ENCODE measurements around the gene SLC16A7. TPM values are rescaled to one million over a fixed set of nuclear protein-coding genes. Genes with fewer than 3 reads are reported as not detected.

SLC16A7 gene
- total RNA-seq, 1 experiment from 2014 or later: 2.7 TPM

DNA sequence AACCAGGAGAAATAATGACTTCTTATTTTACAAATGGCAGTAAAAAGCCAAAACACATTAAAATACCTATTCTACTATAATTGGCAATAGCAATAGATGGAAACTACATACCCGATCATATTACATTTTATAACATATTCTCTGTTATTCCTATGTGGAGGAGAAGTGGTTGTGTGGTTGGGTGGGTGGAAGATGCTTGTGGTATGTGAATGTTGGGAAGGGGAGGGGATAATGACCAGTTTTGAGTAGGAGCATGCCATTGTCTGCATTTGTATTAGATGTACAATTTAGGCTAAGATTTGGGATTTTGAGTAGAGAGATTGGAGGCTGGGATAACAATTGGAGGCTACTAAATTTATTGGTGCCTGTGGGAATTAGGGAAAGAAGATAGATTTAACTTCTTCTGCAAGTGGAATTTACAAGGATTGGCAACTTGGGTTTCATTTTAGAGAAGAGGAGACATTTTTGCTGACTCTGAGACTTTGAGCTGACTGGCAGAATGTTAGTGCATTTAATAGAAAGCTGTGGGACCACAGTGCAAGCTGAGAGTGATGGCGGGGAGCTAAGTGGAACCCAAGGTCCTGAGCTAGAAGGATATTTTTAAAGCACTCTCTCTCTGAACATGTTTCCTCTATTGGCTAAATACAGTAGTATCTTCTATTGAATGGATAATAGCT is 65.2 kb downstream of the SLC16A7 start:
- Histone ChIP-seq H3K27me3 (ENCODE audit: insufficient read depth, low read depth) (no peaks in the 10 kb centered on the region), H3K4me1 (replicated peaks; ENCODE audit: insufficient read depth) (no peaks in the 10 kb centered on the region), H3K27ac (no peak overlapping the region), H3K36me3 (ENCODE audit: low read depth) (no peaks in the 10 kb centered on the region), H3K4me2 (no peak overlapping the region), H4K20me1 (ENCODE audit: insufficient read depth) (no peaks in the 10 kb centered on the region), H3K4me3 (no peak overlapping the region), H3F3A (ENCODE audit: insufficient read depth, low read depth) (no peaks in the 10 kb centered on the region), H3K9me3 (ENCODE audit: insufficient read depth, low read depth) (no peaks in the 10 kb centered on the region), H3K79me2 (ENCODE audit: low read depth) (no peaks in the 10 kb centered on the region), H2AFZ (no peak overlapping the region), H3K9me2 (ENCODE audit: insufficient read depth) (no peaks in the 10 kb centered on the region)
- intact Hi-C loops (cut with micrococcal nuclease; ENCODE audit: unreplicated experiment): no loop called here
- TF ChIP-seq, protein P1, sequence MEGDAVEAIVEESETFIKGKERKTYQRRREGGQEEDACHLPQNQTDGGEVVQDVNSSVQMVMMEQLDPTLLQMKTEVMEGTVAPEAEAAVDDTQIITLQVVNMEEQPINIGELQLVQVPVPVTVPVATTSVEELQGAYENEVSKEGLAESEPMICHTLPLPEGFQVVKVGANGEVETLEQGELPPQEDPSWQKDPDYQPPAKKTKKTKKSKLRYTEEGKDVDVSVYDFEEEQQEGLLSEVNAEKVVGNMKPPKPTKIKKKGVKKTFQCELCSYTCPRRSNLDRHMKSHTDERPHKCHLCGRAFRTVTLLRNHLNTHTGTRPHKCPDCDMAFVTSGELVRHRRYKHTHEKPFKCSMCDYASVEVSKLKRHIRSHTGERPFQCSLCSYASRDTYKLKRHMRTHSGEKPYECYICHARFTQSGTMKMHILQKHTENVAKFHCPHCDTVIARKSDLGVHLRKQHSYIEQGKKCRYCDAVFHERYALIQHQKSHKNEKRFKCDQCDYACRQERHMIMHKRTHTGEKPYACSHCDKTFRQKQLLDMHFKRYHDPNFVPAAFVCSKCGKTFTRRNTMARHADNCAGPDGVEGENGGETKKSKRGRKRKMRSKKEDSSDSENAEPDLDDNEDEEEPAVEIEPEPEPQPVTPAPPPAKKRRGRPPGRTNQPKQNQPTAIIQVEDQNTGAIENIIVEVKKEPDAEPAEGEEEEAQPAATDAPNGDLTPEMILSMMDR (conservative IDR thresholded peaks at IDR 0.05): no peak
- TF ChIP-seq EZH2 (IDR thresholded peaks at IDR 0.05; ENCODE audit: low read depth): no peak
- POLR2A ChIA-PET (ENCODE audit: unreplicated experiment): interaction anchor here (0.9 kb wide), 1 partner anchor 20 kb away, joined by 3 read pairs; no protein-coding TSS in a partner anchor
- CTCF ChIA-PET: no interaction called here
- no TSS peak for BruUV-seq (replicated peaks)
- no peak for DNase-seq

DNA sequence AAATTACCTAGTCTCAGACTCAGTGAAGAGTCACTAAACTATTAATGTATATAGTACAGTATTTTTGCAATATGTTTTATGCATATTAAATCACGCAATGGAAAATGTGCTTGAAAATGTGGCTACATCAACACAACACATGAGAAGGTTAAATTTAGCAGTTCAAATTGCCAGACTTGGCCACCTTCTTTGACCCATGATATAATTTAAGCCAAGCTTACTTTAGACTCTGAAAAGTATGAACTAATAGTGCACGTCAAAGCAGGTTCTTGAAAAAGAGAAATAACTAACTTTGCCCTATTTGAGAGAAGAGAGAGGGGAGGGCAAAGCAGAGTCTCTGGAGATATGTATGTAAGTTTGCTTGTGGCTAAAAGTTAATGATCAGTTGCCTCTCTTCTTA is 68.7 kb downstream of the SLC16A7 start:
- H3F3A ChIP-seq (ENCODE audit: insufficient read depth, low read depth): no peaks in the 10 kb centered on the region
- DNase-seq: no peak
- intact Hi-C loops (cut with micrococcal nuclease; ENCODE audit: unreplicated experiment): no loop called here
- no peaks in the 10 kb centered on the region for H3K4me1 ChIP-seq (replicated peaks; ENCODE audit: insufficient read depth)
- no peak for TF ChIP-seq EZH2 (IDR thresholded peaks at IDR 0.05; ENCODE audit: low read depth)
- TF ChIP-seq, protein P1 (conservative IDR thresholded peaks at IDR 0.05): no peak
- H3K9me3 ChIP-seq (ENCODE audit: insufficient read depth, low read depth): no peaks in the 10 kb centered on the region
- H3K36me3 ChIP-seq (ENCODE audit: low read depth): no peaks in the 10 kb centered on the region
- no peaks in the 10 kb centered on the region for H4K20me1 ChIP-seq (ENCODE audit: insufficient read depth)
- no peak overlapping the region for H2AFZ ChIP-seq
- ChIA-PET CTCF (no interaction called here), POLR2A (ENCODE audit: unreplicated experiment) (no interaction called here)
- H3K27ac ChIP-seq: no peak overlapping the region
- H3K79me2 ChIP-seq (ENCODE audit: low read depth): no peaks in the 10 kb centered on the region
- BruUV-seq (replicated peaks): no TSS peak
- no peak overlapping the region for H3K4me3 ChIP-seq
- no peaks in the 10 kb centered on the region for H3K9me2 ChIP-seq (ENCODE audit: insufficient read depth)
- no peak overlapping the region for H3K4me2 ChIP-seq
- no peaks in the 10 kb centered on the region for H3K27me3 ChIP-seq (ENCODE audit: insufficient read depth, low read depth)

DNA sequence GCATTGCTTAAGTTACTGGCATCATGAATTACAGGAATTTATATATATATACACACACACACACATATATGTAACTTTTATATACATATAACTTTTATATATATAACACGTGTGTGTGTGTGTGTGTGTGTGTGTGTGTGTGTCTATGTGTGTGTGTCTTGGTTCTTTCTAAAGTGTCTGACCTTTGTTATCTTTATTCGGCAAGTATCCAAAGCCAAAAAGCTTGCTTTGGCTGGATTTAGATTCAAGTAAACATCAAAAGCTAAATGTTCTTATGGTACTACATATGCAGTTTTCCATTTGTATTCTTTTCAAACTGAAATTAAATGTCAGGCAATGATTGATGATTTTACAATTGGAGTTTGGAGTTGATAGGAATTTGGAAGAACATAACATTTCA is 69.9 kb downstream of the SLC16A7 start:
- intact Hi-C loops (cut with micrococcal nuclease; ENCODE audit: unreplicated experiment): no loop called here

More for the DNA sequence above, 69.9 kb downstream of the SLC16A7 start:
- Histone ChIP-seq H3K9me2 (ENCODE audit: insufficient read depth) (no peaks in the 10 kb centered on the region), H4K20me1 (ENCODE audit: insufficient read depth) (no peaks in the 10 kb centered on the region), H3K9me3 (ENCODE audit: insufficient read depth, low read depth) (no peaks in the 10 kb centered on the region), H3K36me3 (ENCODE audit: low read depth) (no peaks in the 10 kb centered on the region), H3K4me1 (replicated peaks; ENCODE audit: insufficient read depth) (no peaks in the 10 kb centered on the region), H3K27ac (no peak overlapping the region), H2AFZ (no peak overlapping the region), H3K4me3 (no peak overlapping the region), H3K27me3 (ENCODE audit: insufficient read depth, low read depth) (no peaks in the 10 kb centered on the region), H3K4me2 (no peak overlapping the region), H3F3A (ENCODE audit: insufficient read depth, low read depth) (no peaks in the 10 kb centered on the region), H3K79me2 (ENCODE audit: low read depth) (no peaks in the 10 kb centered on the region)
- no TSS peak for BruUV-seq (replicated peaks)
- DNase-seq: no peak
- ChIA-PET CTCF (no interaction called here), POLR2A (ENCODE audit: unreplicated experiment) (no interaction called here)
- TF ChIP-seq, protein P1 (conservative IDR thresholded peaks at IDR 0.05): no peak
- no peak for TF ChIP-seq EZH2 (IDR thresholded peaks at IDR 0.05; ENCODE audit: low read depth)
